ENCODE results near the gene KRTAP29-1.

DNA sequence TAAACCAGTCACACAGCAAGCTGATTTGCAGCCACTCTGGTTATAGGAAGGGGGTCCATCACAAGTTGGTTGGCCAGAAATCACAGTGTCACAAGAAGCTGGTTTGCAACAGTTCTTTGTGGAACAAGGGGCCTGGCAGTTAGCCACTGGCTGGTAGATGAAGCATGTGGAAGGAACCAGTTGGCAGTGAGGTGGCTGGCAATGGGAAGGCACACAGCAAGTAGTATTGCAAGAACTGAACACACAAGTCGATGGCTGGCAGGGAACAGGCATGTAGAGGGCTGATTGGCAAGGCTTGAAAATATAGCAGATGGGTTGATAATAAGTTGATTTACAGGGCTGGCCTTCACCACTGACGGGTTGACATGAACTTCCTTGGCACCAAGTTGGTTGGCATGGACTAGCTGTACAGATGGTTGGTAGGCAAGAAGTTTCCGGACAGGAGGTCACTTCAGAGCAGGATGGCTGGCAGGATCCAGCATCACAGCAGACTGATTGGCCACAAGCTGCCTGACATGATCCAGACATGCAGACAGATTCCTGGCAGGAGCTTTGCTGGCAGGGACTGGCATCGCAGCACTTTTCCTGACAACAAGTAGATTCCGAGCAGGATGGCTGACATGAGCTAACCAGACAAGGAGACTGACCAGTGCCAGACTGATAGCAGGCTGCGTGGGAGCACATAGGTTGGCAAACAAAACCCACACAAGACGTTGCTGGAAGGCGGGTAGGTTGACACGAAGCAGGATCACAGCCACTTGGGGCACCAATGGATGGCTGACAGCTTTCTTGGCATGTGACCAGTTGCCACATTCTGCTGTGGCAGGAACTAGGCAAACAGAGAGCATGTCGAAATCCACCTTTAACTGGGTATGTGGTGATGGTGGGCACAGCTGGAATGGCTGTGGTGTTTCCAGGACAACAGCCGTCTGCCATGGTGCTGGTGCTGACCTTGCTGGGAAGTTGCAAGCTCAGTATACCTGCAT lies at the start of gene KRTAP29-1:
- TF ChIP-seq POLR2AphosphoS5 (IDR thresholded peaks at IDR 0.05; ENCODE audit: low read depth, low read length) (no peak), FOXP2 (optimal IDR thresholded peaks at IDR 0.05; ENCODE audit: borderline replicate concordance, extremely low read depth, extremely low read length, insufficient read depth) (no peak), SIN3A (IDR thresholded peaks at IDR 0.05; ENCODE audit: borderline replicate concordance, insufficient read depth, low read length) (no peak), TAF1 (IDR thresholded peaks at IDR 0.05; ENCODE audit: borderline replicate concordance, insufficient read depth, low read length) (no peak)
- TF ChIP-seq, protein P1, sequence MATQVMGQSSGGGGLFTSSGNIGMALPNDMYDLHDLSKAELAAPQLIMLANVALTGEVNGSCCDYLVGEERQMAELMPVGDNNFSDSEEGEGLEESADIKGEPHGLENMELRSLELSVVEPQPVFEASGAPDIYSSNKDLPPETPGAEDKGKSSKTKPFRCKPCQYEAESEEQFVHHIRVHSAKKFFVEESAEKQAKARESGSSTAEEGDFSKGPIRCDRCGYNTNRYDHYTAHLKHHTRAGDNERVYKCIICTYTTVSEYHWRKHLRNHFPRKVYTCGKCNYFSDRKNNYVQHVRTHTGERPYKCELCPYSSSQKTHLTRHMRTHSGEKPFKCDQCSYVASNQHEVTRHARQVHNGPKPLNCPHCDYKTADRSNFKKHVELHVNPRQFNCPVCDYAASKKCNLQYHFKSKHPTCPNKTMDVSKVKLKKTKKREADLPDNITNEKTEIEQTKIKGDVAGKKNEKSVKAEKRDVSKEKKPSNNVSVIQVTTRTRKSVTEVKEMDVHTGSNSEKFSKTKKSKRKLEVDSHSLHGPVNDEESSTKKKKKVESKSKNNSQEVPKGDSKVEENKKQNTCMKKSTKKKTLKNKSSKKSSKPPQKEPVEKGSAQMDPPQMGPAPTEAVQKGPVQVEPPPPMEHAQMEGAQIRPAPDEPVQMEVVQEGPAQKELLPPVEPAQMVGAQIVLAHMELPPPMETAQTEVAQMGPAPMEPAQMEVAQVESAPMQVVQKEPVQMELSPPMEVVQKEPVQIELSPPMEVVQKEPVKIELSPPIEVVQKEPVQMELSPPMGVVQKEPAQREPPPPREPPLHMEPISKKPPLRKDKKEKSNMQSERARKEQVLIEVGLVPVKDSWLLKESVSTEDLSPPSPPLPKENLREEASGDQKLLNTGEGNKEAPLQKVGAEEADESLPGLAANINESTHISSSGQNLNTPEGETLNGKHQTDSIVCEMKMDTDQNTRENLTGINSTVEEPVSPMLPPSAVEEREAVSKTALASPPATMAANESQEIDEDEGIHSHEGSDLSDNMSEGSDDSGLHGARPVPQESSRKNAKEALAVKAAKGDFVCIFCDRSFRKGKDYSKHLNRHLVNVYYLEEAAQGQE (IDR thresholded peaks at IDR 0.05; ENCODE audit: insufficient read depth in 1 of 2, low read depth in 2 of 2, low read length in 2 of 2): no peak
